Measurements from ENCODE around the gene TEX14.

Gene TEX14

GRCh38 chr17:58529275-58529674, 162.6 kb downstream of the TEX14 start:
- DNase-seq (ENCODE audit: low spot score) = no peak
- TF ChIP-seq, protein P1, sequence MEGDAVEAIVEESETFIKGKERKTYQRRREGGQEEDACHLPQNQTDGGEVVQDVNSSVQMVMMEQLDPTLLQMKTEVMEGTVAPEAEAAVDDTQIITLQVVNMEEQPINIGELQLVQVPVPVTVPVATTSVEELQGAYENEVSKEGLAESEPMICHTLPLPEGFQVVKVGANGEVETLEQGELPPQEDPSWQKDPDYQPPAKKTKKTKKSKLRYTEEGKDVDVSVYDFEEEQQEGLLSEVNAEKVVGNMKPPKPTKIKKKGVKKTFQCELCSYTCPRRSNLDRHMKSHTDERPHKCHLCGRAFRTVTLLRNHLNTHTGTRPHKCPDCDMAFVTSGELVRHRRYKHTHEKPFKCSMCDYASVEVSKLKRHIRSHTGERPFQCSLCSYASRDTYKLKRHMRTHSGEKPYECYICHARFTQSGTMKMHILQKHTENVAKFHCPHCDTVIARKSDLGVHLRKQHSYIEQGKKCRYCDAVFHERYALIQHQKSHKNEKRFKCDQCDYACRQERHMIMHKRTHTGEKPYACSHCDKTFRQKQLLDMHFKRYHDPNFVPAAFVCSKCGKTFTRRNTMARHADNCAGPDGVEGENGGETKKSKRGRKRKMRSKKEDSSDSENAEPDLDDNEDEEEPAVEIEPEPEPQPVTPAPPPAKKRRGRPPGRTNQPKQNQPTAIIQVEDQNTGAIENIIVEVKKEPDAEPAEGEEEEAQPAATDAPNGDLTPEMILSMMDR (IDR thresholded peaks at IDR 0.05; ENCODE audit: extremely low read depth, missing control alignments) = no peak

- TF ChIP-seq, protein P1 (IDR thresholded peaks at IDR 0.05; ENCODE audit: extremely low read depth, missing control alignments) = no peak
- no peak for DNase-seq (ENCODE audit: low spot score)
Observed at GRCh38 chr17:58528443-58528842, 163.4 kb downstream of the TEX14 start.

DNA sequence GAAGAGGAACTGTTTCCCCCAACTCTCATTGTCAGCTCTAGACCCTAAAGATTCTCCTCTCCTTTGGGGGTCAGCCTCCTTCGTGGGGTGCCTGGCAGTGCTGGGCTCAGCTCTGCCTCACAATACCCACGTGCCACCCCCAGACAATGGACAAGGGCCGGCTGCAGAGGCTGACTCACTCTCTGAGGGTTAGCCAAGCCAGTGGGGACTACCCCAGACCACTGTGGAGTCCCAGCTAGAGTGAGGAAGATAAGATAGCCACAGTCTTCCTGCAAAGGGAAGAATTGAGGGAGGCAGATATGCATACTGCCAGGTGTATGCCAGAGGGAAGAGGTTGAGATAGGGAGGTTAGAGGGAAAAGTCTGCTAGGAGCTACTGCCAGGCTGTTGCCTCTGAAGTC, 163.9 kb downstream of the TEX14 start:
- DNase-seq (ENCODE audit: low spot score) = no peak
- TF ChIP-seq, protein P1 (IDR thresholded peaks at IDR 0.05; ENCODE audit: extremely low read depth, missing control alignments) = no peak

- DNase-seq (ENCODE audit: low spot score) = no peak
- TF ChIP-seq, protein P1 (IDR thresholded peaks at IDR 0.05; ENCODE audit: extremely low read depth, missing control alignments) = no peak
Observed at GRCh38 chr17:58527306-58527705, 164.5 kb downstream of the TEX14 start.

GRCh38 chr17:58525239-58525638, 166.6 kb downstream of the TEX14 start:
- TF ChIP-seq, protein P1 (IDR thresholded peaks at IDR 0.05; ENCODE audit: extremely low read depth, missing control alignments) = no peak
- no peak for DNase-seq (ENCODE audit: low spot score)

DNA sequence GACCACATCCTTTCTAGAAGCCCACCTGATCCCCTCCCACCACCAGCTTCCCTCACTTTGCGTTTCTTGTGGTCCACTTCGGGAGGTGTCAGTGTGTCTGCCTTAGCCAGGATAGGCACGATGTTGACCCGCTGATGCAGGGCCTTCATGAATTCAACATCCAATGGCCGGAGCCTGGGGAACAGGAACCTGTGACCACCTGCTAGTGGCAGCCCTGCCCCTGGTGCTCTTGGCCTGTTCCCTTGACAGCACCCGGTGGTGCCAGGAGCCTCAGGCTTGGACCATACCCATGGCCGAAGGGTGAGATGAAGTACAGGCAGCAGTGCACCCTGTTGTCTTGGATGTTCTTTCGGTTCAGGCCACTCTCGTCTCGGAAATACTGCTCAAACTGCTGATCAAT, 170.2 kb downstream of the TEX14 start:
- TF ChIP-seq, protein P1 (IDR thresholded peaks at IDR 0.05; ENCODE audit: extremely low read depth, missing control alignments) = no peak
- DNase-seq (ENCODE audit: low spot score) = no peak

GRCh38 chr17:58520843-58521430, 170.9 kb downstream of the TEX14 start:
- TF ChIP-seq, protein P1 (IDR thresholded peaks at IDR 0.05; ENCODE audit: extremely low read depth, missing control alignments) = no peak
- DNase-seq (ENCODE audit: low spot score) = no peak

All from GM20000 (cell line).